AG09319 (cell line): Measurements from ENCODE around the gene ZNF14.
"Not testable (repeated sequence)": the region's sequence is repeated elsewhere in the genome, so short reads cannot be mapped to it uniquely, and the experiment has no call there.

ENCODE experiments used
- DNase-seq: peaks from one replicate; pipeline ENCODE4 v3.0.0-alpha.2; 2010; ENCODE audit warnings: low read depth; ENCODE audit errors: extremely low read depth
- TF ChIP-seq, protein P1 (sequence below): IDR thresholded peaks from 2 replicates; pipeline ENCODE4 v1.5.1; 2011; ENCODE audit warnings: low read depth, mild to moderate bottlenecking, inconsistent platforms, low read length, moderate library complexity

ZNF14 gene

DNA sequence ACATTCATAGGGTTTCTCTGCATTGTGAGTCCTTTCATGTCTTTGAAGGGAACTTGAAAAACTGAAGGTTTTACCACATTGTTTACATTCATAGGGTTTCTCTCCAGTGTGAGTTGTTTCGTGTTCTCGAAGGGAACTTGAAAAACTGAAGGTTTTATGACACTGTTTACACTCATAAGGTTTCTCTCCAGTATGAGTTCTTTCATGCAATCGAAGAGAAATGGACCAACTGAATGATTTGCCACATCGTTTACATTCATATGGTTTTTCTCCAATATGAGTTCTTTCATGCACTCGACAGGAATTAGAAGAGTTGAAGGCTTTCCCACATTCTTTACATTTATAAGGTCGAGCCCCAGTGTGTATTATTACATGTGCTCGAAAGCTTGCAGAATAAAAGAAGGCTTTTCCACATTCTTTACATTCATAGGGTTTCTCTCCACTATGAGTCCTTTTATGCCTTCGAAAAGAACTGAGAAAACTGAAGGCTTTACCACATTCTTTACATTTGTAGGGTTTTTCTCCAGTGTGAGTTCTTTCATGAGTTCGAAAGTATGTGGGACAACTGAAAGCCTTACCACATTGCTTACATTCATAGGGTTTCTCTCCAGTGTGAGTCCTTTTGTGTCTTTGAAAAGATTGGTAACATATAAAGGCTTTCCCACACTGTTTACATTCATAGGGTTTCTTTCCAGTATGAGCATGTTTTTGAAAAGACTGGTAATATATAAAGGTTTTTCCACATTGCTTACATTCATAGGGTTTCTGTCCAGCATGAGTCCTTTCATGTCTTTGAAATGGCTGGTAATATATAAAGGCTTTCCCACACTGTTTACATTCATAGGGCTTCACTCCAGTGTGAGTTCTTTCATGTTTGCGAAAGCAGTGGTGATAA, 20.7 kb downstream of the ZNF14 start:
- TF ChIP-seq, protein P1, sequence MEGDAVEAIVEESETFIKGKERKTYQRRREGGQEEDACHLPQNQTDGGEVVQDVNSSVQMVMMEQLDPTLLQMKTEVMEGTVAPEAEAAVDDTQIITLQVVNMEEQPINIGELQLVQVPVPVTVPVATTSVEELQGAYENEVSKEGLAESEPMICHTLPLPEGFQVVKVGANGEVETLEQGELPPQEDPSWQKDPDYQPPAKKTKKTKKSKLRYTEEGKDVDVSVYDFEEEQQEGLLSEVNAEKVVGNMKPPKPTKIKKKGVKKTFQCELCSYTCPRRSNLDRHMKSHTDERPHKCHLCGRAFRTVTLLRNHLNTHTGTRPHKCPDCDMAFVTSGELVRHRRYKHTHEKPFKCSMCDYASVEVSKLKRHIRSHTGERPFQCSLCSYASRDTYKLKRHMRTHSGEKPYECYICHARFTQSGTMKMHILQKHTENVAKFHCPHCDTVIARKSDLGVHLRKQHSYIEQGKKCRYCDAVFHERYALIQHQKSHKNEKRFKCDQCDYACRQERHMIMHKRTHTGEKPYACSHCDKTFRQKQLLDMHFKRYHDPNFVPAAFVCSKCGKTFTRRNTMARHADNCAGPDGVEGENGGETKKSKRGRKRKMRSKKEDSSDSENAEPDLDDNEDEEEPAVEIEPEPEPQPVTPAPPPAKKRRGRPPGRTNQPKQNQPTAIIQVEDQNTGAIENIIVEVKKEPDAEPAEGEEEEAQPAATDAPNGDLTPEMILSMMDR: no peak

GRCh38 chr19:19711306-19711933, 21.5 kb downstream of the ZNF14 start:
- no peak for DNase-seq
- TF ChIP-seq, protein P1: no peak

More for the DNA sequence above, 20.7 kb downstream of the ZNF14 start:
- DNase-seq: no peak

GRCh38 chr19:19710506-19710905, 22.4 kb downstream of the ZNF14 start:
- DNase-seq: no peak
- TF ChIP-seq, protein P1: no peak

GRCh38 chr19:19704836-19705235, 28.1 kb downstream of the ZNF14 start:
- DNase-seq: no peak
- TF ChIP-seq, protein P1: no peak

DNA sequence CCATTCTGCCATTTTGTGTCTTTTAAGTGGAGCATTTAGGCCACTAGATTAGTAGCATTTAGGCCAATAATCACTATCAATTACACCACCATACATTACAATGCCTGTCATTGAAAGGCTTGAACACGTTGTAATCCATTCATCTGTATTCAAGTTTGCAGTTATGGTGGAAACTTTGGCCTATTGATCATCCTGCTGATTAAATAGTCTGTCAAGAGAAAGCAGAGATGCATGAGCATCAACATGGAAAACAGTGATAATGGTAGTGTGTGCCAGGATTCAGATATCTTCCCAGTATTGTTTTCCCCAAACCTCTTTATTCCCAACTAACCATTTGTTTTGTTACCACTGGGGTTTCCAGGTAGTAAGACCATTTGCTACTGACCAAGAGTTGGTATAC, 32.4 kb downstream of the ZNF14 start:
- not testable (repeated sequence) for DNase-seq

DNA sequence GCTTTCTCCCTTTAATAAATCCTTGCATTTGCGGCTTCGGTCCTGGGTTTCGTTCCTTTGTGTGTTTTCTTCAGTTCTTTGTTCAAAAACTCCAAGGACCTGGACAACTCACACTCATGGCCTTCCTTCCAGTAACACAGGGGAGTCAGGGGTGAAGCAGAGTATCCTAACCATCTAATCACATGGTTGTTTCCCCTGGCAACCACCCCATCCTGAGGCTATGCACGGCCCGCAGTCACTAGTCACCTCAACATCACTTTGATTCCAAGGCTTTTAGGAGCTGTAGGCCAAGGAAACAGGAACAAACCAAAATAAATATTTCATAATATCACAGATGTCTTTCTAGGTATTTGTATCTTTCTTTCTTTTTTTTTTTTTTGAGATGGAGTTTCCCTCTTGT, 35.3 kb downstream of the ZNF14 start:
- no peak for DNase-seq
- TF ChIP-seq, protein P1: no peak

DNA sequence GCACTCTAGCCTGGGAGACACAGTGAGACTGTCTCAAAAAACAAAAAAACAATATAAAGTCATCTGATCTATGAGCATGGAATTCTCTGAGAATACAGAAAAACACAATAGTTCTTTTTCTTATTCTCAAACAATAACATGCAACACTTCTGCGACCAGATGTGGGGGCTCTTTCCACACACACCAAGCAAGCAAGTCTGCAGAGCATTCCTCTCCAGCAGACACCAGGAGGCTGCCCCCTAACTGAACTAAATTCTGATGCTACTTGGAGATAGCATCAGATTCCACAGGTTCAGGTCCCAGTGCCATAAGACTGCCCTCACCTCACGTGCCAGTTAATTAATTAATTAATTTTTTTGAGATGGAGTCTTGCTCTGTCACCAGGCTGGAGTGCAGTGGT, 36.5 kb downstream of the ZNF14 start:
- DNase-seq: no peak
- TF ChIP-seq, protein P1: no peak
